COR-L47 (cell line): ENCODE results near the gene CERK.
A peak's percentile ranks its signal among the peaks of the same experiment; 100 is the strongest.
"Not testable (repeated sequence)": the region's sequence is repeated elsewhere in the genome, so short reads cannot be mapped to it uniquely, and the experiment has no call there.

Source experiments
- DNase-seq: peaks from one replicate; lab custom pipeline; 2025; lab: John Stamatoyannopoulos, UW

Gene CERK, protein sequence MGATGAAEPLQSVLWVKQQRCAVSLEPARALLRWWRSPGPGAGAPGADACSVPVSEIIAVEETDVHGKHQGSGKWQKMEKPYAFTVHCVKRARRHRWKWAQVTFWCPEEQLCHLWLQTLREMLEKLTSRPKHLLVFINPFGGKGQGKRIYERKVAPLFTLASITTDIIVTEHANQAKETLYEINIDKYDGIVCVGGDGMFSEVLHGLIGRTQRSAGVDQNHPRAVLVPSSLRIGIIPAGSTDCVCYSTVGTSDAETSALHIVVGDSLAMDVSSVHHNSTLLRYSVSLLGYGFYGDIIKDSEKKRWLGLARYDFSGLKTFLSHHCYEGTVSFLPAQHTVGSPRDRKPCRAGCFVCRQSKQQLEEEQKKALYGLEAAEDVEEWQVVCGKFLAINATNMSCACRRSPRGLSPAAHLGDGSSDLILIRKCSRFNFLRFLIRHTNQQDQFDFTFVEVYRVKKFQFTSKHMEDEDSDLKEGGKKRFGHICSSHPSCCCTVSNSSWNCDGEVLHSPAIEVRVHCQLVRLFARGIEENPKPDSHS

DNA sequence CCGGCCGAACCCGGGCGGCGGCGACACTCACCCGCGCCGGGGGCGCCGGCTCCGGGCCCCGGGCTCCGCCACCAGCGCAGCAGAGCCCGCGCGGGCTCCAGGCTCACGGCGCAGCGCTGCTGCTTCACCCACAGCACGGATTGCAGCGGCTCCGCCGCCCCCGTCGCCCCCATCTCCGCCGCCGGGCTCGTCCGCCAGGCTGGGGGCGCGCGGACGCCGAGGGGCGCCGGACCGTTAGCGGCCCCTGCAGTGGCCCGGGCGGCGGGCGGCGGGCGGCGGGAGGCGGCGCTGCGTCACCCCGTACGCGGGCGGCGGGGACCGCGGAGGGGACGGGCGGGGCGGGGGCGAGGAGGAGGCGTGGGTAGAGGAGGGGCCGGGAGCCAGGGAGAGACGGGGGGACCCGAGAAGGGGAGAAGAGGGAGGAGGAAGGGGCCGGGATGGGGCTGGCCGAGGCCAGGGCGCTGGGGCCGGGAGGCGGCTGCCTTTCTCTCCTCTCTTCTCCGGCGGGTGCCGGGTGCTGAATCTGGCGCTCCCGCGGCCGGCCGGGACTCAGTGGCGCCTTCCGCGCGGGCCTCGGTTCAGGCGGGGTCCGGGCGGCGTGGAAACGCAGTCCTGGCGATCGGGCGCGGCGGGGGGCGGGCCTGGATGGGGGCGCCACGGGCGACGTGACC lies at the start of gene CERK:
Gene CERK, minus strand, starts transcription at position 277 of the 671 bp plus-strand sequence. Its CDS starts 104 bp downstream, at position 173.
- peak; percentile 50 for DNase-seq

DNA sequence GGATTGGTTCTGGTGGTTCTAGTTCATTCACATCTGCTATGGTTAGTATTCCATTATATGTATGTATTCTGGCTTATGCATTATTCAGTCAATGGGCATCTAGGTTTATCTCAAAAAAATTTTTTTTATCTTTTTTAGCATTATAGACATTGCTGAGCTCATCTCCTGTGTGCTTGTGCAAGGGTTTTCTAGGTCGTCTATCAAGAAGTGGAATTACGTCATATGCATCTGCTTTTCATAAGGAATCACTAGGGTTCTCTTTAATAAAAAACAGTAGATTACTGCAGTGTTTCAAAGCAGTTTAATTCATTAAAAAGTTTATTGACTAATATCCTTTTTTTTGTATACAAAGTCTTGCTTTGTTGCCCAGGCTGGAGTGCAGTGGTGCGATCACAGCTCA lies 45.7 kb upstream of the CERK start:
- no peak for DNase-seq

DNA sequence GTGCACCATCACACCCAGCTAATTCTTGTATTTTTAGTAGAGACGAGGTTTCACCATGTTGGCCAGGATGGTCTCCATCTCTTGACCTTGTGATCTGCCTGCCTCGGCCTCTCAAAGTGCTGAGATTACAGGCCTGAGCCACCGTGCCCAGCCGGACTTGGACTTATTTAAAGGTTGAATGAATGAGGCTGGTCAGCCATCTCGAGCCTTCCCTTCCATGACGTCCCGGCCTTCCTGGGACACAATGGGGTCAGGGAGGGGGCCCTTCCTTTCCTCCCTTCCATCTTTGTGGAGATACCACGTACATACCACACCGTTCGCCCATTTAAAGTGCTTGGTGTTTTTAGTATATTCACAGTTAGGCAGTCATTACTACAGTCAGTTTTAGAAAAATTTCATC lies 44.1 kb upstream of the CERK start:
- not testable (repeated sequence) for DNase-seq

DNA sequence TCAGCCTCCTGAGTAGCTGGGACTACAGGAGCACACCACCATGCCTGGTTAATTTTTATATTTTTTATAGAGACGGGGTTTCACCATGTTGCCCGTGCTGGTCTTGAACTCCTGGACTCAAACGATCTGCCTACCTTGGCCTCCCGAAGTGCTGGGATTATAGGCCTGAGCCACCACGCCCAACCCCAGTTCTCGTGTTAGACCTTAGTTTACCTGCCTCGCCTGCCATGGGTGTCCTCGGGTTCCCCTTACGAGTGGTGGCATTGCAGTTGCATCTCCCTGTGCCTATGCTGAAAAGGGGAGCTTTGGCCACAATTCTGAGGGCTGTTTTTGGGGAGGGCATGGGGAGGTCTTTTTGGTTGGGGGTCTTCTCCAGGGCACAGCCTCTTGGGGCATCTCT lies 43.2 kb upstream of the CERK start:
- DNase-seq, result no peak

DNA sequence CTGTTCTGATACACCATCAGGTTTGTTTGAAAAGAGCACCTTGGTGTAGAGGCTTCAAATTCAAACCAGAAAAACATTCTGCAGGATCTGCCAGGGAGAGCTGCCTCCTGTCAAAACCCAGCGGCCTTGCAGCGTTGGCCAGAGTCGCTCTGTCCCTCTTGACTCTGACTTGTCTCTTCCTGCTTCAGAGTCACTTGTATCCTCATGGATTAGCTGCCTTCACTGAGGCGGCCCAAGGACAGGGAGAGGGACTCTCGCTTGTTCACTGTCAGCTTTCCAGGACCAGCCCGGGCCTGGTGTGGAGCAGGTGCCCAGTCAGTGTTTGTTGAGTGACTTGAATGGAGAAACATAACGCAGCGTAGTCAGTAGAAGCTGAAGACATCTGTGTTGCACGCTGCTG lies 42.4 kb upstream of the CERK start:
- no peak for DNase-seq

DNA sequence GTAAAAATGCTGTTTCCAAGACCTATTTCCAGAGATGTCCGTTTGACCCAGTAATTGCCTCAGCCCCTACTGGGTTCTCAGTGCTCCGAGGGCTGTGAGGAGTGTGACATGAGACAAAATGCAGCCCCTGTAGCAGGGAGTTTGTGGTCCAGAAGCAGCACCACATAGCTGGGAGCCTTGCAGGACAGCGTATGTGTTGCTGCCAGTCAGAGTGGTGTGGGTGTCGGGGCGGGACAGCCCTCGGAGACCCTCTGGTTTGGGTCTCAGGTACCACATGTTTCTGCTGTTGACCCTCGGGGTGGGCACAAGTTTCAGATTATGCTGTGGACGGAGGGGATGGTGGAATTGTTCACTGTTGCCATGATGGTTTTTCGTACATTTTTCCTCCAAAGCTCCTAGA lies 41.6 kb upstream of the CERK start:
- DNase-seq, result no peak

DNA sequence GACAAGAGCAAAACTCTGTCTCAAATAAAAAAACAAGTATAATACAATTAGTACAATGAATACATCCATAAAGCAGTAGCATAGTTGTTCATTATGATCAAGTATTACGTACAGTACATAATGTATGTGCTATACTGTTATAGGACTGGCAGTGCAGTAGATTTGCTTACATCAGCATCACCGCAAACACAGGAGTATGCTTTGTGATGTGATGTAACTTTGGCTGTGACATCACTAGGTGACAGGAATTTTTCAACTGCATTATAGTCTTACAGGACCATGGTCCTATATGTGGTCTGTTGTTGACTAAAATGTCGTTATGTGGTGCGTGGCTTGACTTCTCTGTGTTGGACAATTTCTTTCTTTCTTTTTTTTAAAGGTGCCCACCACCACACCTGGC lies 41.0 kb upstream of the CERK start:
- no peak for DNase-seq

DNA sequence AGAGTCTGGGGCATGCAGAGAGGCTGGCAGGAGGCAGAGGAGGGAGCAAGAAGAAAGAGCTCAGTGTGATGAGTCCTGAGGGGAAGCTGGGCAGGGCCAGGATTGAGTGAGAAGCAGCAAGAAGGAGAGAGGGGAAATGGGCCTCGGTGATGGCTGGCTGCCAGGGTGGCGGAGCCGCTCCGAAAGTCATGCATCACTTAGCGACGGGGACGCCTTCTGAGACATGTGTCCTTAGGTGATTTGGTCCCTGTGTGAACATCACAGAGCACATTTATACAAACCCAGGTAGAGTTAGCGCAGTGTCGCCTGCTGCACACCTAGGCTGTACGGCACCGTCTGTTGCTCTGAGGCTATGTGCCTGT lies 39.5 kb upstream of the CERK start:
- DNase-seq, result no peak

DNA sequence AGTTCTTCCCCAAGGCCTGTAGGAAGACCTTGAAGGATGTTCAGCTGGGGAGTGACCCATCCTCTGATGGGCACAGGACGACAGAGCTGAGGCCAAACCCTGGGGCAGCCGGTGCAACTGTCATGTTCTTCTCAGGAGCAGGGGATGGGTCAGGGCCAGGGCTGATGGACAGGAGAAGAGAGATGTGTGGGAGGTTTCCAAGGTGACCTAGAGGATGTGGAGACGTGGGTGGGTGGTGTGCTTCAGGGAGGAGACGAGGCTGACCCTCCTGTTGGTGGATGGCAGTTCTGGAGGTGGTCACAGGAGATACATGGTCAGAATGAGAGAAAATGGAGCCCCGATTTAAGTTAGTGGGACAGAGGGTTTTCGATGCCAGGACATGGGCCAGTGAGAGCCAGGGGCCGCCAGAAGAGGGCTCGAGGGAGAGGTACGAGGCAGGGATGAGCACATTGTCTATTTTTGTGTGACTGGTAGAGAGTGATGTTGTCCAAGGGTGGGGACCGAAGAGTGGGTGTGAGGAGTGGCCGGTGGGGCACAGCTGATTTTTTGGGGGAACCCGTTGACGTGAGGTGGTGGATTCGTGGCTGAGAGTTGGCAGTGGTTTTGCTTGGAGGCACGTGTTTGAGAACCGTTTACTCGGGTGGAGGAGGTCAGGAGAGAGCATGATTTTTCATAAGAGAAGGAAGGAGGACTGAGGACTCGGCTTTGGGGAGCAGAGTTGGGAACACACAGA lies 39.0 kb upstream of the CERK start:
- DNase-seq, result no peak

DNA sequence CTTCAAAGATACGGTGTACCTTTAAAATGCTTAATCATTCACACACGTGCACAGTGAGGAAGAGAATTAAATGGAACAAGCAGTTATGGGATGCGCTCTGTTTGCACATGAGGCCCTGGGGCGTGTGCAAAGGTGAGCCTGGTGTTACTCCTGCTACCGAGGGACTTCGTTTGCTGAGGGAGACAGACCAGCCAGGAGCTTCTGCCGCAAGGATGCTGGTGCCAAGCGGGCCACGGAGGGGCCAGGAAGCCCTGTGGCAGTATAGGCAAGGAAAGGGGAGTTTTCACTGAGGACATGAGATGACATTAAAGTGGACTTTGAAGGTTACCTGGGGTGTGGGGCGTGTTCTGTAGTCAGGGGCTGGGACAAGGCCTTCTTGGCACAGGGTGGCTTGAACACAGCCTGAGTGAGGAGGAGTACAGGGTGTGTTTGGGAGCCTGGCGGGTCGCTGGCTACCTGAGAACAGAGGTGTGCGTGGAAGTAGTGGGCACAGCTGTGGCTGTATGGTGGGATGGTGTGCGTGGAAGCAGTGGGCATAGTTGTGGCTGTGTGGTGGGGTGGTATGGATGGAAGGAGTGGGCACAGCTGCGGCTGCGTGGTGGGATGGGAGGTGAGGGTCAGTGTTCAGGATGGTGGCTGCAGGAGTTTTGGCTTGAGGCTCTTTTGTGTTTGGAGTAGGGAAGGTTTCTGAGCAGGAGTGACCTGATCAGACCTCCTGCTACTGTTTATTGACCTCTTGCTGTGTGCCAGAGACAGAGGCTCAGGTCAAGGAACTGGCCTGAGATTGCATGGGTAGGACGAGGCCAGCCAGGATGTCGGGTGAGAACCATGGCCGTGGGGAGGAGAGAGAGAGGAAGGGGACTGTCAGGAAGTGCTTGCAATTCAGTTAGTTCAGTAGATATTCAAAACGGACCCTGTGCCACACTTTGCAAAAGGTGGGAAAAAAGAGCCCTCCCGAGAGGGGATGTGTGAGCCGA lies 38.1 kb upstream of the CERK start:
- no peak for DNase-seq

DNA sequence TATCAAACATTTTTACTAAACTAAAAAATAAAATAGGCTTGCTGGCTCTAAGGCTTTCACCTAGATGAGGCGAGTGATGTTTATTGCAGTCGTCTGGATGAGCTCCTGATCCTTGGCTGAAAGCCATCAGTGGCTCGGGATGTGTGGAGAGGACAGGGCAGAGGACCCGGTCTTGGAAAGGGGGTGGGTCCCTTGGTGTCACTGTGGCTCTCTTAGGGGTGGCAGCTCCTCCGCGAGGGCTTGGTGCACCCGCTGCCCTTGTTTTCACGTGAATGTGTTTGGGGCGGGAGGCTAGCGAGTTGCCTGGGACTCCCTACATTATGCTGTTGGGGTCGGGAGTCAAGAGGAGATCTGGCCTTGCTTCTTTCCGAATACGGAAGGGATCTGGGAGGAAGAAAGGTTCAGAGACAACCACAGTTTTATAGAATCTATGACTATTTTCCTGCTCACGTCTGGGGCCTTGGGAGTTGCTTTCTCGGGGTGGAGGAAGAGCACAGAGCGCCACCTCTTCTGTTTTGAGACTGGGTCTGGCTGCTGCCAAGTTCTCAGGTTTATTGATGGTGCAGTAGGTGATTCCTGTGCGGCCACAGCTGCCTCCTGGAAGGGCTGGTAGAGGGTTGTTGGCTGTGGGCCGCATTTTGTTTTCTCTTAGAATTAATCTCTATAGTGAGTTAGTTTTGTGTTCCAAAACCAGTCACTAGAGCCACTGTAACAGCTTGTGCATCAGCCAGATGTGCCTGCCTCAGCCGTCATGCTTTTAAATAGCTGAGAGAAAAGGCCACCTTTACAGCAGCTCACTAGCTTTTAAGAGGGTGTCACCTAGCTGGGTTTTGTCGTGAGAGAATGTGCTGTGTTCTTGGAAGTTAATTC lies 37.2 kb upstream of the CERK start:
- no peak for DNase-seq

DNA sequence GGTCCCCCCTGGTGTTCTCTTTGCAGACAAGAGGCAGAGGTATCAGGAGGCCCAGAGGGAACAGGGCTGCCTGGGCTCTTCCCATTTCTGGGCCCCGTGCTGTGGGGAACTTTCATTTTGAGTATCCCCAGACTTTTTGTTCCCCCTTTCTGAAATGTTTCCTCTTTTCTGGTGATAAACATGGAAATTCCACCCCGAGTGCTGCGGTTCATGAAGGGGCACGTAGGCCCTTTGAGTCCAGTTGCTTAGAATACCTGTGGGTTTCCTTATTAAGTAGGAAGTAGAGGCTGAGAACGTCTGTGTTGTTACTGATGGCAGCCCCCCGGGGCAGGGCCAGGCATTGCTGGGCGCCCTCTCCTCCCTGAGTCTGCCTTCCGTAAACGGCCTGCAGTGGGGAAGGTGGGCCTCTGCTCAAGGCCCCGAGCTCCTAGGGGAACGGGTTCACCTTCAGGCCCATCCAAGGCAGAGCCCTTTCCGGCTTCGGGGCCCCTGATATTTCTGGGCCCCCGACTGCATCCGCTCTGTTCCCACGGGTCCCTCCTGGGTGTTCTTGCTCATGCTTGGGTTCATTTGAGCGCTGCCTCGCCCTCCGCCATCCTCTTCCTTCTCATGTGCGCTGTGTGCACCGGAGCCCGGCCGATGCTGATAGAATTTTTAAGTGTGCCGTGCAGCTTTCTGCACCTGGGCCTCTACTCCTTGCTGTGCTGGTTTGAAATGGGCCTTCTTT lies 36.4 kb upstream of the CERK start:
- no peak for DNase-seq

DNA sequence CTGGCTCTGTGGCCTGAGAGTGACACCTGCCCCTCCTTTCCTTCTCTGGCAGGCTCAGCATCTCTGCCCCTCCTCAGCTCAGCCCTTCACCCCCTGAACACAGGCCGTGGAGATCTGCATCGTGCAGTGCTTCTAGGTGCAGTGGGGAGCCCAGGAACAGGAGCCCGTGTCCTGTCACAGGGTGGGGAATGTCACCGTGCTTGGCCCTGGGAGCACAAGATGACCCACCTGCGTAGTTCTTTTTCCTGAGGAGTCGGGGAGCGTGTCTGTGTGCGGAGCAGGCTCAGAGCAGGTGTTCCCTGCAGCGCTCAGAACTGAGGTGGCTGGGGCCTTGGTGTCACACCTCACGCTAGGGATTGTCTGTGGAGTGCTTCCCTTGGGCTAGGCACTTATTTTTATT lies 35.0 kb upstream of the CERK start:
- no peak for DNase-seq

DNA sequence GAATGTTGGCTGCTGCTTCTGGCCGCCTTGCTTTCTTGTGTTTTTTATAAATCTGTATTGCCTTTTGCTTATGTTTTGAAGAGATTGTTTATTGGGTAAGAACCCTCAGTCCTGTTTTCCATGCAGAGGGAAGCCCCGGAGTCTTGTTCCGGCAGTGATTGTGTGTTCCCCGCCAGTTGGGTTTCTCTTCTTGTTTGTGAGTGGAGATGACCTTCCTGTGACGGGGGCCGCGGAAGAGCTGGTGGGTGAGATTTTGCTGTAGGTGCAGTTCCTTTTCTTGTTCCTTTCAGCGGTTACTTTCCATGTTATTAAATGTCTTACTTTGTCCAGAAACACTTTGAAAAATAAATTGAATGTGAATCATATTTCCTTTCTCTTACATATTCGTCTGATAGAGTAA lies 32.7 kb upstream of the CERK start:
- DNase-seq, result no peak

DNA sequence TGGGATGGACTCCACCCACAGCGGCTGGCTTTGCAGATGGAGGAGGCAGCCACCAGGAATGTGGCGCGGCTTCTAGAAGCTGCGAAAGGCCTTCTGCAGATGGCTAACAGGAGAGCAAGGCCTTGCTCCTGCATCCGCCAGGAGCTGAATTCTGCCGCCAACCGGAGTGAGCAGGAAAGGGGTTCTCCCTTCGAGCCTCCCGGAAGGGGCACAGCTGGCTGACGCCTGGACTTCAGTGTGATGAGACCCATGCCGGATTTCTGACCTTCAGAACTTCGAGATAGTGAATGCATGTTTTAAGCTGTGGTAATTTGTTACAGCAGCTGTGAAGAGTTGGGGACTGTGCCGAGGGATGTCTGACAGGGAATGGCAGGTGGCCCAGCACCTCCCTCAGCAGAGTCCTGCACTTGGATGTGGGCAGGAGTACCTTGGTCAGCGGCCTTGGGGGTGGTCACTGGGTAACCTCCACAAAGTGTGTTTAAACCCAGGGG lies 32.1 kb upstream of the CERK start:
- no peak for DNase-seq

DNA sequence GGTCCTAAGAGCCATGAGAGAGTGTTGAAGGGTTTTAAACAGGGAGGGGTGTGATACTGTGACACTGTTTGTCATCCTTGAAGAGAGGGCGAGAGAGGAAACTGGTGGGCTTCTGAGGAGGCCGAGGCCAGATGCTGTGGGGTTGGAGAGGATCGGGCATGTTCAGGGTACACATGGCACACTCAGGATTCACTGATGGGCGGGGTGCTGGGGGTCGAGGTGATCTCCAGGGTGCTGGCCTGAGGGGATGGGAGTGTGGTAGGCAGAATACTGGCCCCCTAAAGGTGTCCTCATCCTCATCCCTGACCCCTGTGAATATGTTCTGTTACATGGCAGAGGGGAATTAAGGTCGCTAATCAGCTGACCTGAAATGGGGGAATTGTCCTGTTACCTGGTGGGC lies 31.7 kb upstream of the CERK start:
- DNase-seq, result no peak

DNA sequence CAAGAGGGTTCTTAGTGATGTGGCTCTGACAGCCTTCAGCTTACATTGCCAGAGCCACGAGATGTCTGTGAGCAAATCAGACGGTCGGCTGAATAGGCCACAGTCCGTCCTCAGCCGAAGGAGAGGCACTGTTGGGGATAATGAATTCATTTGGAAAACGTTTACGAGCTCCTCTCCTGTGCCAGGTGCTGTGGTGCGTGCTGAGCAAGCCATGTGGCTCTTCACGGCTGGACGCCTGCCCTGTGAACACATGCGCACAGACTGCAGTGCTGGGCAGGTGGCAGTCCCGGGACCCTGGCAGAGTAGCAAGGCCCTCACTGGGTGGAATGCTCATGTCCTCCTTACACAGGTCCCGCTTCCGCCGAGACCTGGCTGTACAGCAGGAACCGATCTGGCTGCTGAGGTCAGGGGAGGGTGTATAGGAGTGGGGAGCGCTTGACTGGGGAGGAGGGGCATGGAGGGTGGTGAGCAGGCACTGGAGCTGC lies 31.2 kb upstream of the CERK start:
- no peak for DNase-seq

DNA sequence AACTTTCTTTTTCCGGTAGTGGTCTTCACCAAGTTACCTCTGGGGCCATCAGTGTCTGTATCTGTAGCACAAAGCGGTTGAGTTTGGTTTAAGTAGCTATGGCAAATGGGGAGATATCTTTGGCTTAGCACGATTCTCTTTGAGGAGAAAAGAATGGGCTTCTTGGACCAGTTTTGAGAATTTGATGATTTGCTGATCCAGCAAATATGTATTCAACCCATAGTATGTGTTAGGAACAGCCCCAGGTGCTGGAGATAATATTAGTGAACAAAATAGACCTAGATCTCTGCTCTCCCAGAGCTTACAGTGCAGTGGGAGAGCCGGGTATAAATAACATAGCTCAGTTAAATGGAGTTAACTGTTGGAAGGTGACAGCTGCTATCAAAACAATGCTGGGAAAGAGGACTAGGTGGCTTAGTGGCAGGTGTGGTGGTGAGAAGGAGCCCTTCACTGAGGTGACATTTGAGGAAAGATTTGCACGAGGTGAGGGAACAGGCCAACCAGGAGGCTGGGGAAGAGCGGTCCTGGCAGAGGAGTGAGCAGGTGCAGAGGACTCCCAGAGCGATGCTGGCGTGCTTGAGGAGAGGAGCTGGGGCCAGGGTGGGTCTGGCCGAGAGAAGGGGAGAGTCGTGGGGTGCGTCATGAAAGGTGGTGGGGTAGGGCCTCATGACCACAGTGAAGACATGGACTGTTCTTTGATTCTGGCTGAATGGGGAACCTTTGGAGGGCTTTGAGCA lies 29.4 kb upstream of the CERK start:
- DNase-seq, result no peak

DNA sequence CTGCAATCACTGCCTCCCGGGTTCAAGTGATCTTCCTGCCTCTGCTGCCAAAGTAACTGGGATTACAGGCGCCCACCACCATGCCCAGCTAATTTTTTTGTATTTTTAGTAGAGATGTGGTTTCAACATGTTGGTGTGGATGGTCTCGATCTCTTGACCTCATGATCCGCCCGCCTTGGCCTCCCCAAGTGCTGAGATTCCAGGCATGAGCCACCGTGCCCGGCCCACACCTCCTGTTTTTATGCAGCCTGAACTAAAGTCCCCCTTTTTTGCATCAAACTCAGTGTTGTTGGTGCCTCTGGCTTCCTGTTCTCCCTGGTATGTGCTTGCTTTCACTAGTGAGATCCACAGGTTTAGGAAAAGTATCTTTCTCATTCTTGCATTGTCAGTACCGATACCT lies 28.6 kb upstream of the CERK start:
- no peak for DNase-seq
